Astrocyte of the spinal cord (primary cell): ENCODE results near the gene FRMD4A.

Experiments
- DNase-seq: peaks from one replicate; pipeline ENCODE4 v3.0.0; 2011; ENCODE audit warnings: low read depth, low spot score
- H3K4me3 ChIP-seq: 2 replicates; pipeline ENCODE4 v1.5.1; 2011; ENCODE audit warnings: low read depth, mild to moderate bottlenecking, low read length, moderate library complexity
- CTCF ChIP-seq: IDR thresholded peaks from 2 replicates; pipeline ENCODE4 v1.5.1; 2012; ENCODE audit warnings: low read depth, mild to moderate bottlenecking, low read length, inconsistent platforms
- in situ Hi-C: cut with HindIII; loops from 2 replicates; pipeline ENCODE4 v1.10.0; 2017; ENCODE audit warnings: low sequenced_read_pairs

The FRMD4A gene

GRCh38 chr10:14020037-14020664 lies 310.6 kb downstream of the FRMD4A start:
- no peak for DNase-seq
- H3K4me3 ChIP-seq = no peak overlapping the region
- no peak for TF ChIP-seq CTCF
- in situ Hi-C loops = no loop called here

GRCh38 chr10:14017467-14017866 lies 313.3 kb downstream of the FRMD4A start:
- TF ChIP-seq CTCF = no peak
- DNase-seq = peak; percentile 59
- in situ Hi-C loops = no loop called here
- H3K4me3 ChIP-seq = no peak overlapping the region

- in situ Hi-C loops = no loop called here
- no peak for TF ChIP-seq CTCF
- DNase-seq = no peak
- H3K4me3 ChIP-seq = no peak overlapping the region
Observed at GRCh38 chr10:14016931-14017333, 313.8 kb downstream of the FRMD4A start.

GRCh38 chr10:14016011-14016536 lies 314.6 kb downstream of the FRMD4A start:
- no peak overlapping the region for H3K4me3 ChIP-seq
- in situ Hi-C loops = no loop called here
- no peak for TF ChIP-seq CTCF
- no peak for DNase-seq

GRCh38 chr10:14014423-14014822 lies 316.3 kb downstream of the FRMD4A start:
- TF ChIP-seq CTCF = no peak
- in situ Hi-C loops = no loop called here
- no peak for DNase-seq
- no peak overlapping the region for H3K4me3 ChIP-seq

GRCh38 chr10:14010769-14011574 lies 319.8 kb downstream of the FRMD4A start:
- no peak overlapping the region for H3K4me3 ChIP-seq
- no peak for TF ChIP-seq CTCF
- no peak for DNase-seq
- in situ Hi-C loops = no loop called here
